ENCODE measurements around the gene FGFR4. TPM values are rescaled to one million over a fixed set of nuclear protein-coding genes. Genes with fewer than 3 reads are reported as not detected.

Gene FGFR4
- total RNA-seq, 1 experiment from 2014 or later, result 20.9 TPM

GRCh38 chr5:177081859-177082258 lies 4.9 kb upstream of the FGFR4 start:
- DNase-seq (ENCODE audit: low spot score), result no peak
- in situ Hi-C loops (cut with HindIII; ENCODE audit: low sequenced_read_pairs), result no loop called here

- in situ Hi-C loops (cut with HindIII; ENCODE audit: low sequenced_read_pairs), result no loop called here
- no peak for DNase-seq (ENCODE audit: low spot score)
Observed at GRCh38 chr5:177083357-177083756, 3.4 kb upstream of the FGFR4 start.

- DNase-seq (ENCODE audit: low spot score), result no peak
- in situ Hi-C loops (cut with HindIII; ENCODE audit: low sequenced_read_pairs), result no loop called here
Observed at GRCh38 chr5:177084175-177084574, 2.5 kb upstream of the FGFR4 start.

GRCh38 chr5:177085985-177086653 lies 596 bp upstream of the FGFR4 start:
- DNase-seq (ENCODE audit: low spot score), result no peak
- in situ Hi-C loops (cut with HindIII; ENCODE audit: low sequenced_read_pairs), result no loop called here

- in situ Hi-C loops (cut with HindIII; ENCODE audit: low sequenced_read_pairs), result no loop called here
Observed at GRCh38 chr5:177087398-177088005, 787 bp downstream of the FGFR4 start.

GRCh38 chr5:177089127-177089526 lies 2.4 kb downstream of the FGFR4 start:
- DNase-seq (ENCODE audit: low spot score), result no peak
- in situ Hi-C loops (cut with HindIII; ENCODE audit: low sequenced_read_pairs), result no loop called here

More at GRCh38 chr5:177087398-177088005, 787 bp downstream of the FGFR4 start:
- no peak for DNase-seq (ENCODE audit: low spot score)

GRCh38 chr5:177089825-177090641 lies 3.3 kb downstream of the FGFR4 start:
- in situ Hi-C loops (cut with HindIII; ENCODE audit: low sequenced_read_pairs), result no loop called here
- DNase-seq (ENCODE audit: low spot score), result no peak

GRCh38 chr5:177090813-177091212 lies 4.1 kb downstream of the FGFR4 start:
- no peak for DNase-seq (ENCODE audit: low spot score)
- in situ Hi-C loops (cut with HindIII; ENCODE audit: low sequenced_read_pairs), result no loop called here

GRCh38 chr5:177091232-177091631 lies 4.5 kb downstream of the FGFR4 start:
- in situ Hi-C loops (cut with HindIII; ENCODE audit: low sequenced_read_pairs), result no loop called here
- DNase-seq (ENCODE audit: low spot score), result no peak

- DNase-seq (ENCODE audit: low spot score), result no peak
- in situ Hi-C loops (cut with HindIII; ENCODE audit: low sequenced_read_pairs), result no loop called here
Observed at GRCh38 chr5:177092178-177093081, 5.7 kb downstream of the FGFR4 start.

GRCh38 chr5:177093082-177093712 lies 6.5 kb downstream of the FGFR4 start:
- in situ Hi-C loops (cut with HindIII; ENCODE audit: low sequenced_read_pairs), result no loop called here
- no peak for DNase-seq (ENCODE audit: low spot score)

- in situ Hi-C loops (cut with HindIII; ENCODE audit: low sequenced_read_pairs), result no loop called here
- no peak for DNase-seq (ENCODE audit: low spot score)
Observed at GRCh38 chr5:177093803-177094202, 7.1 kb downstream of the FGFR4 start.

GRCh38 chr5:177094224-177095087 lies 7.7 kb downstream of the FGFR4 start:
- no peak for DNase-seq (ENCODE audit: low spot score)
- in situ Hi-C loops (cut with HindIII; ENCODE audit: low sequenced_read_pairs), result no loop called here

- in situ Hi-C loops (cut with HindIII; ENCODE audit: low sequenced_read_pairs), result no loop called here
Observed at GRCh38 chr5:177095088-177095669, 8.5 kb downstream of the FGFR4 start.

GRCh38 chr5:177096162-177097015 lies 9.7 kb downstream of the FGFR4 start:
- no peak for DNase-seq (ENCODE audit: low spot score)
- in situ Hi-C loops (cut with HindIII; ENCODE audit: low sequenced_read_pairs), result no loop called here

More at GRCh38 chr5:177095088-177095669, 8.5 kb downstream of the FGFR4 start:
- DNase-seq (ENCODE audit: low spot score), result no peak

- in situ Hi-C loops (cut with HindIII; ENCODE audit: low sequenced_read_pairs), result no loop called here
Observed at GRCh38 chr5:177097016-177097985, 10.6 kb downstream of the FGFR4 start.

More at GRCh38 chr5:177097016-177097985, 10.6 kb downstream of the FGFR4 start:
- no peak for DNase-seq (ENCODE audit: low spot score)

All from G401 (cell line).